Measurements from ENCODE around the gene C5orf47. TPM values are rescaled to one million over a fixed set of nuclear protein-coding genes. Genes with fewer than 3 reads are reported as not detected.

Gene C5orf47
- polyA plus RNA-seq, 1 donor (not counting 4 experiments of a cell fraction or from before 2014, with no cell fraction given) = 0.03 TPM

DNA sequence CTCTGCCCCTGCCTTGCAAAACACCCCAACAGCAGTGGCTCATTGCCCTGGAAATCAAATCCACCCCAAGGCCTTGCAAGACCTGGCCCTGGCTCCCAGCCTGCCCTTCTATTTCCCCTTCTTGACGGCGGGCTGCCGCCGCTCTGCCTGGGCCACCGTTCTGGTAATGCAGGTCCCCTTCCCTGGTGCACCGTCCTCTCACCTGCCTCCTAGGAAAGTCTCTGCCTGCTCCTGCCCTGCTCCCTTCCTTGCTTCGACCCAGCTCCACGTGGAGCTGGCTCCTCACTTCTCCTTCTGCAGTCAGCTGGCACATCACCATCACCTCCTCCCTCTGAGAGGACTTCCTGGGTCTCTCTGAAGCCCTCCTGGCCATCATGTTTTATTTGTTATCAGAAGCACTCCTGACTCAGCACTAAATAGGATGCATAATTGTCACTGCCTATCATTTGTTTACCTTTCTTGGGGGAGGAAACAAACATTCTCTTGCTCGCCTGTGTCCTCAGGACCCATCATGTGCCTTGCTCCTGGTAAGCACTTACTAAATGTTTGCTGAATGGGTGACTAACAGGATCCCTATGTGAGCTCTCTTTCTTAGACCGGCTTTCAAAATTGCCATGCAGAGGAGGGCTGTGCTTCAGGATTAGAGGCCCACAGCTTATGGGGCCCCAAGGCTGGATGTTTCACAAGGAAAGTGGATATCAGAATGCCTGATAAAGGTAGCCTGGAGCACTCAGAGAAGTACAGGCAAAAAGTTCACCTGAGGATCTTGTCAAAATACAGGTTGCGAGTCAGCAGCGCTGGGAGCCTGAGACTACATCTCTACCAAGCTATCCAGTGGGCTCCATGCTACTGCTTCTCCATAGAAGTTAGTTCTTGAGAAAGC is 19.6 kb upstream of the C5orf47 start:
- Histone ChIP-seq H2AFZ (ENCODE audit: control insufficient read depth, low read length) (no peak overlapping the region), H3K9me3 (ENCODE audit: control insufficient read depth, low read depth, low read length) (no peaks in the 10 kb centered on the region), H3K9ac (ENCODE audit: control insufficient read depth, extremely low read depth, insufficient read depth, low read length) (no peak overlapping the region), H3K4me1 (ENCODE audit: control insufficient read depth, extremely low read depth, insufficient read depth, low read length) (peaks cover 5% of the 10 kb centered on the region), H3K36me3 (ENCODE audit: control insufficient read depth in 2 of 2, extremely low read depth in 1 of 2, insufficient read depth in 2 of 2, low read length in 2 of 2) (no peaks in the 10 kb centered on the region), H3K27me3 (ENCODE audit: control insufficient read depth, extremely low read depth, insufficient read depth, low read length) (no peaks in the 10 kb centered on the region), H3K27ac (ENCODE audit: control insufficient read depth, insufficient read depth, low read length) (no peak overlapping the region), H3K9me1 (ENCODE audit: control insufficient read depth, extremely low read depth, insufficient read depth, low read length) (no peaks in the 10 kb centered on the region), H3K4me3 (ENCODE audit: control insufficient read depth in 2 of 3, extremely low read depth in 1 of 3, insufficient read depth in 2 of 3, low read depth in 1 of 3, low read length in 3 of 3) (no peak overlapping the region), H3K79me2 (ENCODE audit: control insufficient read depth, insufficient read depth, low read length) (no peaks in the 10 kb centered on the region), H4K20me1 (ENCODE audit: control insufficient read depth, extremely low read depth, insufficient read depth, low read length) (no peaks in the 10 kb centered on the region), H3K4me2 (ENCODE audit: control insufficient read depth, extremely low read depth, insufficient read depth, low read depth, low read length) (no peak overlapping the region)
- FAIRE-seq (no peak), DNase-seq (ENCODE audit: low read depth, low spot score) (no peak)
- TF ChIP-seq CTCF (optimal IDR thresholded peaks at IDR 0.05 in 1 of 3, IDR thresholded peaks at IDR 0.05 in 1 of 3, conservative IDR thresholded peaks at IDR 0.05 in 1 of 3; ENCODE audit: extremely low read depth in 1 of 3, insufficient read depth in 2 of 3, low read length in 3 of 3) (no peak), EZH2 (IDR thresholded peaks at IDR 0.05; ENCODE audit: low read length) (no peak)
- dilution Hi-C loops (cut with MboI; ENCODE audit: extremely low pct_ligation_motif_present, low sequenced_read_pairs) = no loop called here

DNA sequence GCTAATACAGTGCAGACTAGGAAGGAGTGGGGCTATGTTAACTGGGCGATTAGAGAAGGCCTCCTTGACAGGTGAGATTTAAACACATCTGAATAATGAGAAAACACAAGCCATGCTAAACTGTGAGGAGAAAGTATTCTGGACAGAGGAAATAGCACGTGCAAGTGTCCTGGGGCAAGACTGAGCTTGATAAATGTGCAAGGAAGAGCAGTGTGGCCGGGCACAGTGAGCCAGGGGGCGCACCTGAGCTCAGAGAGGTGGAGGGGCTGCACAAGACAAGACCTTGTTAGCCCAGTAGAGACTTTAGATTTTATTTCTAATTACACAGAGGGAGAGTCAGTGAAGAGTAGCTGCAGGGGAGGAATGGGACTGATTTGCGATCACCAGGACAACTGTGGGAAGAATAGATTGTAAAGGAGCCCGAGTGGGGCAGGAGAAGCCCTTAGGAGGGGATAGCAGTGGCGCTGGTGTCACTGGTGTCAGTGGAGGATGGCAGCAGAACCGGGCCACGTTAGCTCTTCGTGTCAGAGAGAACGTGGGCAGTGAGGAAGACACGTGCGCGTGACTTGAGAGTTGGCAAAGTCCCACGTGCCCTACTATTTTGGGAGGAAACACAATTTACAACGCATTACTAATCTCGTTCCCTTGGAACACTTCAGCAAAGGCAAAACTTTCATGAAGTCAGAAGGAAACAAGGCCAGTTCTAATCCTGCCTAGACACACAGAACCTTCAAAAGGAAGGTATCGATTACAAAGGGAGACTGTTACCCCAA is 17.9 kb upstream of the C5orf47 start:
- Histone ChIP-seq H3K27me3 (ENCODE audit: control insufficient read depth, extremely low read depth, insufficient read depth, low read length) (no peaks in the 10 kb centered on the region), H3K9me3 (ENCODE audit: control insufficient read depth, low read depth, low read length) (no peaks in the 10 kb centered on the region), H3K27ac (ENCODE audit: control insufficient read depth, insufficient read depth, low read length) (no peak overlapping the region), H3K9me1 (ENCODE audit: control insufficient read depth, extremely low read depth, insufficient read depth, low read length) (no peaks in the 10 kb centered on the region), H3K4me3 (ENCODE audit: control insufficient read depth in 2 of 3, extremely low read depth in 1 of 3, insufficient read depth in 2 of 3, low read depth in 1 of 3, low read length in 3 of 3) (no peak overlapping the region), H3K4me1 (ENCODE audit: control insufficient read depth, extremely low read depth, insufficient read depth, low read length) (peaks cover 5% of the 10 kb centered on the region), H3K79me2 (ENCODE audit: control insufficient read depth, insufficient read depth, low read length) (no peaks in the 10 kb centered on the region), H3K9ac (ENCODE audit: control insufficient read depth, extremely low read depth, insufficient read depth, low read length) (no peak overlapping the region), H3K4me2 (ENCODE audit: control insufficient read depth, extremely low read depth, insufficient read depth, low read depth, low read length) (no peak overlapping the region), H3K36me3 (ENCODE audit: control insufficient read depth in 2 of 2, extremely low read depth in 1 of 2, insufficient read depth in 2 of 2, low read length in 2 of 2) (no peaks in the 10 kb centered on the region), H2AFZ (ENCODE audit: control insufficient read depth, low read length) (no peak overlapping the region), H4K20me1 (ENCODE audit: control insufficient read depth, extremely low read depth, insufficient read depth, low read length) (no peaks in the 10 kb centered on the region)
- no peak for FAIRE-seq
- no peak for DNase-seq (ENCODE audit: low read depth, low spot score)
- TF ChIP-seq CTCF (optimal IDR thresholded peaks at IDR 0.05 in 1 of 3, IDR thresholded peaks at IDR 0.05 in 1 of 3, conservative IDR thresholded peaks at IDR 0.05 in 1 of 3; ENCODE audit: extremely low read depth in 1 of 3, insufficient read depth in 2 of 3, low read length in 3 of 3) (peak in 1 of 3 experiments; percentile 32), EZH2 (IDR thresholded peaks at IDR 0.05; ENCODE audit: low read length) (no peak)
- dilution Hi-C loops (cut with MboI; ENCODE audit: extremely low pct_ligation_motif_present, low sequenced_read_pairs) = no loop called here

All from keratinocyte (primary cell).